ENCODE data around the gene NPAS3.

DNA sequence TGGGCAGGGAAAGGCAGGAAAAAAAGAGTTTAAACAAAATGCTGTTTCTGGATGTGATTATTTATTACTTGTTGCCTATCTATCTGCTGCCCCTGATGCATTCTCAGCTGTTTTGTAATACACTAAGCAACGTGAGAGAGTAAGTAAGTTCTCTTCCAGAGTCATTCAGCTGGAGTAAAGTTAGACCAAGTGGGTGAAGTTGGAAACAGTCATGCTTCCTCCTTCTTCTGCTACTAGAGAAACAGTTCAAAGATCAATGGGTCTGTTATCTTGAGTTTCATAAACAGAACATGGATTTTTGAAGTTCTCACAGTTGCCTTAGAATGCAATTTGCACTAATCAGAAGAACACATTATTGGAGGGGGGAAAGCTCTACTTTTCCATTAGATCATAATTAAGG is 732.9 kb downstream of the NPAS3 start:
- TF ChIP-seq POLR2A (IDR thresholded peaks at IDR 0.05; ENCODE audit: low read depth, low read length) (no peak), POLR2AphosphoS5 (IDR thresholded peaks at IDR 0.05; ENCODE audit: insufficient read depth, low read depth, low read length) (no peak)

Measured in endothelial cell of umbilical vein (primary cell).